Smooth muscle cell (in vitro differentiated cells): ENCODE results near the gene CC2D2B. TPM values are rescaled to one million over a fixed set of nuclear protein-coding genes. Genes with fewer than 3 reads are reported as not detected.

Experiments
- DNase-seq: peaks from one replicate; lab custom pipeline; 2025; ENCODE audit not compliant: unreplicated experiment; lab: John Stamatoyannopoulos, UW
- H2AFZ ChIP-seq: fragments of 200-600 bp; sonication (generic); 2 replicates; pipeline ENCODE4 v1.6.0; 2016; ENCODE audit warnings: antibody characterized with exemption, low read depth, mild to moderate bottlenecking
- H3F3A ChIP-seq: fragments of 200-600 bp; sonication (generic); 2 replicates; pipeline ENCODE4 v1.6.0; 2017; ENCODE audit warnings: antibody characterized with exemption, low read depth
- H3K27ac ChIP-seq: fragments of 200-600 bp; sonication (generic); 2 replicates; pipeline ENCODE4 v1.5.1; 2016; ENCODE audit warnings: low read depth, mild to moderate bottlenecking
- H3K27me3 ChIP-seq: fragments of 200-600 bp; sonication (generic); 2 replicates; pipeline ENCODE4 v1.6.1; 2016; ENCODE audit warnings: low read depth, mild to moderate bottlenecking
- H3K36me3 ChIP-seq: fragments of 200-600 bp; sonication (generic); 2 replicates; pipeline ENCODE4 v1.5.1; 2016; ENCODE audit warnings: low read depth
- H3K4me1 ChIP-seq: fragments of 200-600 bp; sonication (generic); 2 replicates; pipeline ENCODE4 v1.5.1; 2016; ENCODE audit warnings: low read depth
- H3K4me2 ChIP-seq: fragments of 200-600 bp; sonication (generic); 2 replicates; pipeline ENCODE4 v1.6.0; 2016; ENCODE audit warnings: mild to moderate bottlenecking
- H3K4me3 ChIP-seq: fragments of 200-600 bp; sonication (generic); 2 replicates; pipeline ENCODE4 v1.5.1; 2016; ENCODE audit warnings: mild to moderate bottlenecking
- H3K79me2 ChIP-seq: fragments of 200-600 bp; sonication (generic); 2 replicates; pipeline ENCODE4 v1.6.0; 2016; ENCODE audit warnings: low read depth, mild to moderate bottlenecking
- H3K9ac ChIP-seq: fragments of 200-600 bp; sonication (generic); 2 replicates; pipeline ENCODE4 v1.6.0; 2016; ENCODE audit warnings: low read depth
- H3K9me3 ChIP-seq: fragments of 200-600 bp; sonication (generic); replicated peaks from 2 replicates; pipeline ENCODE4 v1.5.1; 2016; ENCODE audit warnings: low read depth
- H4K20me1 ChIP-seq: fragments of 200-600 bp; sonication (generic); 2 replicates; pipeline ENCODE4 v1.6.0; 2016; ENCODE audit warnings: low read depth
- WGBS: methylation state at CpG from one replicate; pipeline ENCODE4 v1.1.7; 2016; ENCODE audit warnings: low lambda C conversion rate; 5-methylcytosine and 5-hydroxymethylcytosine counted together
- microRNA-seq: library from miRNA; unstranded; fragments of <30 nt; microRNA quantifications from one replicate; pipeline ENCODE4, GENCODE V29; 2016; ENCODE audit warnings: borderline number of aligned reads
- polyA plus RNA-seq: library from polyadenylated mRNA; unstranded; fragments of >200 nt; fragmentation: Nextera tagmentation; extraction: Ambion mirVana; gene quantifications from 2 replicates; pipeline ENCODE4 v1.2.1, GENCODE V29; 2016
- small RNA-seq: library from RNA; depleted of rRNA; stranded (forward); fragments of <200 nt; gene quantifications from one replicate; pipeline ENCODE3, GENCODE V24; 2014
- total RNA-seq: library from RNA; depleted of rRNA; stranded (reverse); fragments of >200 nt; gene quantifications from 2 replicates; pipeline ENCODE4 v1.2.3, GENCODE V29; 2014
- TF ChIP-seq, protein P1 (sequence below): fragments of 200-600 bp; sonication (generic); IDR thresholded peaks from 2 replicates; pipeline ENCODE4 v1.5.1; 2017; ENCODE audit warnings: borderline replicate concordance, mild to moderate bottlenecking, antibody characterized with exemption; ENCODE audit not compliant: insufficient read depth, poor library complexity, severe bottlenecking

CC2D2B gene
- total and polyA plus RNA-seq, 2 experiments from 2014 or later = not detected

DNA sequence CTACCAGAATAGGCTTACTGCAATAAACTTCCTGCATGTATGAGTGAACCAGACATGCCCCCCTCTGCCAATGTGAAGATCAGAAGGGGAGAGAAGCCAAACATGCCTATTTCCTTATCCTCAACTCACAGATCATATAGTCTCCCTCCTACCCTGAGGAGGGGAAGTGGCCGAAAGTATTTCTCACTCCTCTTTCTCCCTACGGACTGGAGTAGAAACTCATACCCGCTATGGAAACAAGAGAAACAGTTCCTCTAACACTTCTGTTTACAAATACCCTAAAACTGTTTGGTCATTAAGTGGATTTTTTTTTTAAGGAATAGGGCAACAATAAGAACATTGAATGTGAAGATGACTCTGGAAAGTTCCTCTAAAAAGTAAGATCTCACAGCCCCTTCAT, 167.0 kb downstream of the CC2D2B start:
- 77% methylated on average over 3 of the region's 3 CpGs for WGBS
- no peak overlapping the region for H3K4me3 ChIP-seq
- H3K4me2 ChIP-seq = no peak overlapping the region
- no peak overlapping the region for H3K9ac ChIP-seq
- H3K9me3 ChIP-seq = no peaks in the 10 kb centered on the region
- H3F3A ChIP-seq = no peaks in the 10 kb centered on the region
- H3K36me3 ChIP-seq = no peaks in the 10 kb centered on the region
- no peaks in the 10 kb centered on the region for H3K27me3 ChIP-seq
- H3K27ac ChIP-seq = no peak overlapping the region
- H4K20me1 ChIP-seq = no peaks in the 10 kb centered on the region
- DNase-seq = no peak
- H3K4me1 ChIP-seq = no peaks in the 10 kb centered on the region
- TF ChIP-seq, protein P1, sequence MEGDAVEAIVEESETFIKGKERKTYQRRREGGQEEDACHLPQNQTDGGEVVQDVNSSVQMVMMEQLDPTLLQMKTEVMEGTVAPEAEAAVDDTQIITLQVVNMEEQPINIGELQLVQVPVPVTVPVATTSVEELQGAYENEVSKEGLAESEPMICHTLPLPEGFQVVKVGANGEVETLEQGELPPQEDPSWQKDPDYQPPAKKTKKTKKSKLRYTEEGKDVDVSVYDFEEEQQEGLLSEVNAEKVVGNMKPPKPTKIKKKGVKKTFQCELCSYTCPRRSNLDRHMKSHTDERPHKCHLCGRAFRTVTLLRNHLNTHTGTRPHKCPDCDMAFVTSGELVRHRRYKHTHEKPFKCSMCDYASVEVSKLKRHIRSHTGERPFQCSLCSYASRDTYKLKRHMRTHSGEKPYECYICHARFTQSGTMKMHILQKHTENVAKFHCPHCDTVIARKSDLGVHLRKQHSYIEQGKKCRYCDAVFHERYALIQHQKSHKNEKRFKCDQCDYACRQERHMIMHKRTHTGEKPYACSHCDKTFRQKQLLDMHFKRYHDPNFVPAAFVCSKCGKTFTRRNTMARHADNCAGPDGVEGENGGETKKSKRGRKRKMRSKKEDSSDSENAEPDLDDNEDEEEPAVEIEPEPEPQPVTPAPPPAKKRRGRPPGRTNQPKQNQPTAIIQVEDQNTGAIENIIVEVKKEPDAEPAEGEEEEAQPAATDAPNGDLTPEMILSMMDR = no peak
- no peak overlapping the region for H2AFZ ChIP-seq
- no peaks in the 10 kb centered on the region for H3K79me2 ChIP-seq

DNA sequence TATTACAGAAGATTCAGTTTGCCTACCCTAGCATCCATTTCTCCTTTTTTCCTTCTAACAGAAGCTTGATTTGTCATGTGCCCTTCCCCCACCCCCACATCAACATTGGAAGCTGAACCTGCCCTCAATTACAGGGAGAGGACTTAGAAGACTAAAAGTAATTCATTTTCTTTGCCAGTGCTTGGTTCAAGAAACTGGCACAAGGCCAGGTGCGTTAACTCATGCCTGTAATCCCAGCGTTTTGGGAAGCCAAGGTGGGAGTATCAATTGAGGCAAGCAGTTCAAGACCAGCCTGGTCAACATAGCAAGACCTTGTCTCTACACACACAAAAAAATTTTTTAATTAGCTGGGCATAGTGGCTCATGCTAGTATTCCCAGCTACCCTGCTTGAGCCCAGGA, 168.2 kb downstream of the CC2D2B start:
- H3K36me3 ChIP-seq = no peaks in the 10 kb centered on the region
- no peak overlapping the region for H3K4me2 ChIP-seq
- H4K20me1 ChIP-seq = no peaks in the 10 kb centered on the region
- TF ChIP-seq, protein P1 = no peak
- no peaks in the 10 kb centered on the region for H3K9me3 ChIP-seq
- H3K27ac ChIP-seq = no peak overlapping the region
- H3K4me1 ChIP-seq = no peaks in the 10 kb centered on the region
- H3F3A ChIP-seq = no peaks in the 10 kb centered on the region
- no peak overlapping the region for H3K4me3 ChIP-seq
- H3K79me2 ChIP-seq = no peaks in the 10 kb centered on the region
- H2AFZ ChIP-seq = no peak overlapping the region
- WGBS = 89% methylated on average over 2 of the region's 2 CpGs
- no peak overlapping the region for H3K9ac ChIP-seq
- DNase-seq = no peak
- H3K27me3 ChIP-seq = no peaks in the 10 kb centered on the region

- WGBS = 78% methylated on average over 3 of the region's 3 CpGs
- no peaks in the 10 kb centered on the region for H3K4me1 ChIP-seq
- TF ChIP-seq, protein P1 = no peak
These were observed 169.4 kb downstream of the CC2D2B start for GRCh38 chr10:96077156-96077555.

DNA sequence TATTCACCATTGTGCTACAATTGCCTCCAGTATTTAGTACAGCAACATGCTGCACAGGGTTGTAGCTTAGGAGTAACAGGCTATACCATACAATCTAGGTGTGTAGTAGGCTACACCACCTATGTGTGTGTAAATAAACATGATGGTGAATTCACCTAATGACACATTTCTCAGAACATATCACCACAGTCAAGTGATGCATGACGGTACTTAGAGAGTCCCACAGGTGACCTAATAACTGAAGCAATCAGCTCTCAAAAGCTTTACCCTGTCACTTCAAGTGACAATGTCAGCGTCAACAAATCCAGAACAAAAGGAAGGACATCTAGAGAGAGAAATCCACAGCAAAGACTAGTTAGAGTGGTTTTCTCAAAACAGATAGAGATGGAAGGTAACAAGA, 174.4 kb downstream of the CC2D2B start:
- no peak overlapping the region for H3K4me2 ChIP-seq
- no peaks in the 10 kb centered on the region for H4K20me1 ChIP-seq
- H2AFZ ChIP-seq = no peak overlapping the region
- no peaks in the 10 kb centered on the region for H3K9me3 ChIP-seq
- no peaks in the 10 kb centered on the region for H3K4me1 ChIP-seq
- no peak overlapping the region for H3K4me3 ChIP-seq
- no peaks in the 10 kb centered on the region for H3F3A ChIP-seq
- WGBS = 89% methylated on average over 2 of the region's 2 CpGs
- H3K27me3 ChIP-seq = no peaks in the 10 kb centered on the region
- no peak for DNase-seq
- no peaks in the 10 kb centered on the region for H3K36me3 ChIP-seq
- TF ChIP-seq, protein P1 = no peak
- no peaks in the 10 kb centered on the region for H3K79me2 ChIP-seq
- H3K27ac ChIP-seq = no peak overlapping the region
- H3K9ac ChIP-seq = no peak overlapping the region

More at GRCh38 chr10:96077156-96077555, 169.4 kb downstream of the CC2D2B start:
- Histone ChIP-seq H4K20me1 (no peaks in the 10 kb centered on the region), H3K79me2 (no peaks in the 10 kb centered on the region), H3K4me3 (no peak overlapping the region), H2AFZ (no peak overlapping the region), H3K4me2 (no peak overlapping the region), H3K27ac (no peak overlapping the region), H3K9ac (no peak overlapping the region), H3F3A (no peaks in the 10 kb centered on the region), H3K36me3 (no peaks in the 10 kb centered on the region), H3K9me3 (no peaks in the 10 kb centered on the region), H3K27me3 (no peaks in the 10 kb centered on the region)
- no peak for DNase-seq

Small RNAs within 50 kb of the gene (microRNA-seq; reads per million reads assigned to microRNA genes)
- not detected for gene MIR3157

Small RNAs within 50 kb of the gene (small RNA-seq; reads per million reads assigned to genes)
- not detected for gene MIR3157

Other genes starting within 250 kb of the CC2D2B start
- 52.0 and 57.2 TPM in 2 replicates for gene TCTN3, start 214.0 kb upstream of the CC2D2B start, total RNA-seq
- gene TCTN3, start 214.0 kb upstream of the CC2D2B start, polyA plus RNA-seq = 57.6 and 62.8 TPM in 2 replicates
- 4.6 and 5.0 TPM in 2 replicates for gene ENTPD1, start 151.8 kb upstream of the CC2D2B start, total RNA-seq
- 1.0 and 2.7 TPM in 2 replicates for gene ENTPD1, start 151.8 kb upstream of the CC2D2B start, polyA plus RNA-seq
- gene CCNJ, start 135.6 kb downstream of the CC2D2B start, total RNA-seq = 8.8 and 13.2 TPM in 2 replicates
- 5.2 and 5.4 TPM in 2 replicates for gene CCNJ, start 135.6 kb downstream of the CC2D2B start, polyA plus RNA-seq
- gene ZNF518A, start 222.3 kb downstream of the CC2D2B start, total RNA-seq = 26.9 and 32.4 TPM in 2 replicates
- 9.0 and 11.9 TPM in 2 replicates for gene ZNF518A, start 222.3 kb downstream of the CC2D2B start, polyA plus RNA-seq